ENCODE measurements around the gene OR6S1. TPM values are rescaled to one million over a fixed set of nuclear protein-coding genes. Genes with fewer than 3 reads are reported as not detected.

OR6S1 gene
- total and polyA plus RNA-seq, 2 donors (not counting 3 experiments of a cell fraction or from before 2014, with no cell fraction given): not detected

DNA sequence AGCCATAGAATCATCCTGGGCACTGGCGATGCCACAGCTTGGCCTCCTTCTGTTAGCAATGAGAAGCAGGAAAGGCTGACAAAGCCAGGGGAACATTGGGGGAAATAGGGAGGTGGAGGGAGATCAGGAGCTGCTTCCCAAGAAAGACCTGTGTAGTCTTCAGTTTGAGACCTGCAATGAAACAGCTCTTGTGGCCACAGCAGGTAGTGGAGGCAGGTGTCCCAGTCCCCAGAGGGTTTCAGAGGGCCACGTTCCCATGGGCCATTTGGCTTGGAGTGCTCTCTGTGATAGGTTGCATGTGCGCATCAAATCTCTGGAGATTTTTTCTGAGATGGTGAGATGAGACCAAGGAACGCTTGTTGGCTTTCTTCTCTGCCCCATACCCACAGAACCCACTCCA lies 14.4 kb upstream of the OR6S1 start:
- H3K9ac ChIP-seq (replicated peaks; ENCODE audit: extremely low read depth, insufficient read depth, low read length): no peak overlapping the region
- CTCF ChIA-PET: no interaction called here
- H3K27ac ChIP-seq (ENCODE audit: insufficient read depth, low read depth, low read length): no peak overlapping the region
- dilution Hi-C loops (cut with MboI; ENCODE audit: extremely low pct_ligation_motif_present, low sequenced_read_pairs) (no loop called here), intact Hi-C loops (cut with micrococcal nuclease) (no loop called here)
- H3K79me2 ChIP-seq (ENCODE audit: control insufficient read depth, insufficient read depth, low read length): no peaks in the 10 kb centered on the region
- peaks cover 39 to 41% of the 10 kb centered on the region in 2 experiments for H3K27me3 ChIP-seq (ENCODE audit: control insufficient read depth in 2 of 2, insufficient read depth in 2 of 2, low read length in 2 of 2)
- DNase-seq (ENCODE audit: low read depth, low spot score) (no peak), FAIRE-seq (no peak)
- TF ChIP-seq EZH2 (IDR thresholded peaks at IDR 0.05; ENCODE audit: borderline replicate concordance, low read depth, low read length, severe bottlenecking): no peak
- POLR2A ChIA-PET: no interaction called here
- no peak overlapping the region for H2AFZ ChIP-seq (ENCODE audit: low read depth, low read length)
- H3K4me3 ChIP-seq (replicated peaks in 1 of 3; ENCODE audit: insufficient read depth in 1 of 3, low read depth in 1 of 3, low read length in 3 of 3): no peak overlapping the region
- no TSS peak for BruUV-seq (replicated peaks)
- H3K4me1 ChIP-seq (ENCODE audit: control insufficient read depth, extremely low read depth, insufficient read depth, low read length): peaks cover 2% of the 10 kb centered on the region
- H3K4me2 ChIP-seq (ENCODE audit: insufficient read depth, low read length): no peak overlapping the region
- H3K36me3 ChIP-seq (ENCODE audit: control insufficient read depth in 2 of 2, extremely low read depth in 1 of 2, insufficient read depth in 2 of 2, low read length in 2 of 2): no peaks in the 10 kb centered on the region
- no peaks in the 10 kb centered on the region for H3K9me3 ChIP-seq (replicated peaks; ENCODE audit: control insufficient read depth, insufficient read depth, low read length)
- H3K9me1 ChIP-seq (replicated peaks; ENCODE audit: control insufficient read depth, extremely low read depth, insufficient read depth, low read length): no peaks in the 10 kb centered on the region
- H4K20me1 ChIP-seq (replicated peaks; ENCODE audit: control insufficient read depth, extremely low read depth, insufficient read depth, low read length): no peaks in the 10 kb centered on the region

DNA sequence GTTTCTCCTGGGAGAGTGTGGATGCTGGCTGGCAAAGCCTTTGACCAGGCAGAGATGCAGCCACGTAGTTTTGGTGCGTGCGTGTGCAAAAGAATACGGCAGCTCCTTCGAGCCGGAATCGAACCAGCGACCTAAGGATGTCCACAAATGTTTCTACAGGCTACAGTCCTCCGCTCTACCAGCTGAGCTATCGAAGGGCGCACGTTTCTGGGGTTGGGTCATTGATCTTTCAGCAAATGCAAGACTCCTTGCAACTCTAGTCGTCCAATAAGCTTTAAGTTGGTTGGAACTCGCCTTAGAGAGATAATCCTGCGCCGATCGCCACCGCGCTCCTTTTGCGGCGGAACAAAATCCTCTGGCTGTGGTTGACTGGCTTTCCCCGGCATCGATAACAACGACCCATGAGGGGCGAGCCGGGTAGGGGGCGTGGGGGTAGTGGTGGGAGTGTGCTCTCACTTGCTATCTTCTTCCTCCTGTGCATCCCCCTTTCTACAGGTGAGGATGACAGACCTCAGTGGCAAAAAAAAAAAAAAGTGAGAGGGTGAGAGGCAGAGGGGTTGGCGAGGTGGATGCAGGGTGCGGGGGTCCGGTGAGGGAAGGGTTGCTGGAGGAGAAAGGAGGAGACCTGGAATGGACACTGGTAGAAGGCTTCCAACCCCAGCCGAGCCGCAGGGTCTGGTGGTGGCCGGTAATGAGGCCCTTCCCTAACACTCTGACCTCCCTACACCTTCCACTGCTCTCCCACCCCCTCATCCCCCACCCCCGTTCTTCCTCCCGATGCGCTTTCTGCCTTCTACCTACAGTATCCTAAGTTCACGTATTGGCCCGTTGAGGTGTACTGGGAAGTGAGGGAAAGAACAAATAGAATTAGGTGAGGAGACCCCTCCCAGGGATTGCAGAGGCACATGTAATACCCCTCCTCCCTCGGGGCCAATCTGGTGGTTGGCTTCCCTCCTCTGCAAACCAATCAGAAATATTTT lies 11.8 kb upstream of the OR6S1 start:
- peak; percentile 32 for DNase-seq (ENCODE audit: low read depth, low spot score)
- H3K27ac ChIP-seq (ENCODE audit: insufficient read depth, low read depth, low read length): no peak overlapping the region
- no peak overlapping the region for H3K9ac ChIP-seq (replicated peaks; ENCODE audit: extremely low read depth, insufficient read depth, low read length)
- no peaks in the 10 kb centered on the region for H4K20me1 ChIP-seq (replicated peaks; ENCODE audit: control insufficient read depth, extremely low read depth, insufficient read depth, low read length)
- H3K27me3 ChIP-seq (ENCODE audit: control insufficient read depth in 2 of 2, insufficient read depth in 2 of 2, low read length in 2 of 2): peaks cover 36 to 44% of the 10 kb centered on the region in 2 experiments
- dilution Hi-C loops (cut with MboI; ENCODE audit: extremely low pct_ligation_motif_present, low sequenced_read_pairs): no loop called here
- no peaks in the 10 kb centered on the region for H3K36me3 ChIP-seq (ENCODE audit: control insufficient read depth in 2 of 2, extremely low read depth in 1 of 2, insufficient read depth in 2 of 2, low read length in 2 of 2)
- CTCF ChIA-PET: interaction anchor here (0.5 to 1.5 kb wide), 4 partner anchors 11 to 898 kb away, joined by 3 to 6 read pairs (median 3); no protein-coding TSS in a partner anchor
- no TSS peak for BruUV-seq (replicated peaks)
- no peak overlapping the region for H3K4me3 ChIP-seq (replicated peaks in 1 of 3; ENCODE audit: insufficient read depth in 1 of 3, low read depth in 1 of 3, low read length in 3 of 3)
- H3K9me1 ChIP-seq (replicated peaks; ENCODE audit: control insufficient read depth, extremely low read depth, insufficient read depth, low read length): no peaks in the 10 kb centered on the region
- no peaks in the 10 kb centered on the region for H3K9me3 ChIP-seq (replicated peaks; ENCODE audit: control insufficient read depth, insufficient read depth, low read length)
- H3K4me1 ChIP-seq (ENCODE audit: control insufficient read depth, extremely low read depth, insufficient read depth, low read length): peaks cover 2% of the 10 kb centered on the region
- POLR2A ChIA-PET: no interaction called here
- H3K4me2 ChIP-seq (ENCODE audit: insufficient read depth, low read length): peak overlapping the region; percentile 43
- TF ChIP-seq MYC (IDR thresholded peaks at IDR 0.05; ENCODE audit: low read depth, low read length) (no peak), GATA2 (IDR thresholded peaks at IDR 0.05; ENCODE audit: insufficient read depth, insufficient read length, low read depth, low read length) (no peak), POLR2AphosphoS5 (IDR thresholded peaks at IDR 0.05; ENCODE audit: insufficient read depth, low read depth, low read length) (no peak), POLR2A (IDR thresholded peaks at IDR 0.05; ENCODE audit: low read depth, low read length) (no peak), FOS (IDR thresholded peaks at IDR 0.05; ENCODE audit: borderline replicate concordance, insufficient read depth, low read length) (no peak), JUN (IDR thresholded peaks at IDR 0.05; ENCODE audit: borderline replicate concordance, insufficient read depth, insufficient read length, low read depth) (no peak), EZH2 (IDR thresholded peaks at IDR 0.05; ENCODE audit: borderline replicate concordance, low read depth, low read length, severe bottlenecking) (no peak)
- TF ChIP-seq, protein P1, sequence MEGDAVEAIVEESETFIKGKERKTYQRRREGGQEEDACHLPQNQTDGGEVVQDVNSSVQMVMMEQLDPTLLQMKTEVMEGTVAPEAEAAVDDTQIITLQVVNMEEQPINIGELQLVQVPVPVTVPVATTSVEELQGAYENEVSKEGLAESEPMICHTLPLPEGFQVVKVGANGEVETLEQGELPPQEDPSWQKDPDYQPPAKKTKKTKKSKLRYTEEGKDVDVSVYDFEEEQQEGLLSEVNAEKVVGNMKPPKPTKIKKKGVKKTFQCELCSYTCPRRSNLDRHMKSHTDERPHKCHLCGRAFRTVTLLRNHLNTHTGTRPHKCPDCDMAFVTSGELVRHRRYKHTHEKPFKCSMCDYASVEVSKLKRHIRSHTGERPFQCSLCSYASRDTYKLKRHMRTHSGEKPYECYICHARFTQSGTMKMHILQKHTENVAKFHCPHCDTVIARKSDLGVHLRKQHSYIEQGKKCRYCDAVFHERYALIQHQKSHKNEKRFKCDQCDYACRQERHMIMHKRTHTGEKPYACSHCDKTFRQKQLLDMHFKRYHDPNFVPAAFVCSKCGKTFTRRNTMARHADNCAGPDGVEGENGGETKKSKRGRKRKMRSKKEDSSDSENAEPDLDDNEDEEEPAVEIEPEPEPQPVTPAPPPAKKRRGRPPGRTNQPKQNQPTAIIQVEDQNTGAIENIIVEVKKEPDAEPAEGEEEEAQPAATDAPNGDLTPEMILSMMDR (IDR thresholded peaks at IDR 0.05; ENCODE audit: extremely low read depth in 1 of 2, insufficient read depth in 1 of 2, low read depth in 1 of 2, low read length in 2 of 2): no peak
- TF ChIP-seq, protein P2, sequence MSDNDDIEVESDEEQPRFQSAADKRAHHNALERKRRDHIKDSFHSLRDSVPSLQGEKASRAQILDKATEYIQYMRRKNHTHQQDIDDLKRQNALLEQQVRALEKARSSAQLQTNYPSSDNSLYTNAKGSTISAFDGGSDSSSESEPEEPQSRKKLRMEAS (IDR thresholded peaks at IDR 0.05; ENCODE audit: insufficient read depth, insufficient read length): no peak
- peak overlapping the region; percentile 35 for H2AFZ ChIP-seq (ENCODE audit: low read depth, low read length)
- intact Hi-C loops (cut with micrococcal nuclease): no loop called here
- no peaks in the 10 kb centered on the region for H3K79me2 ChIP-seq (ENCODE audit: control insufficient read depth, insufficient read depth, low read length)
- no peak for FAIRE-seq
